ENCODE measurements around the gene INTS7.
A peak's percentile ranks its signal among the peaks of the same experiment; 100 is the strongest.
"Not testable (repeated sequence)": the region's sequence is repeated elsewhere in the genome, so short reads cannot be mapped to it uniquely, and the experiment has no call there.

INTS7 gene

DNA sequence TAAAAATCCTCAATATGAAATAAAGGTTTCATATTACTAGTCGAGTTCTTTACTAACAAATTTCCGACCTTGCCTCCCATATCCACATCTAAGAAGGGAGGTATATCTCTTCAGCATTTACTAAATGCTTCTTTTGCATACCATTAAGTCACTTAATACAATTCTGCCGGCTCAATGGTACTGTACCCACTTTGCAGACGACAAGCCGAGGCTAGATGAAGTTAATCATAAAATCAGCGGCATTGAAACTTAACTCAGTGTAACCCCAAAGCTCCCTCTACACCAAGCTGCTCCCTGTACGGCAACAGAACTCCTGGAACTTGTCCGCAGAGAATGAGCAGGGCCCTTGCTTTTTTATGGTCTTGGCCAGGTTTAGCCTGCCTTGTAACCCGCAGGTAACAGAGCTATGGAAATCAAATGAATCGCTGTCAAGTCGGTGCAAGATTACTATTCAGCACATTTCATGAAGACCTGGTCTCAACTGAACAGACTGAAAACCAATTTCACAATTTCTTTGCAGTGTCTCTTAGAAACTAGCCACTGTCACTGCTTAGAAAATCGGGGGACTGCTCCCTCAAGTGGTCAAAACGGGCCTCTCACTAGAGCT, 738 bp downstream of the INTS7 start:
- no peak for DNase-seq

DNA sequence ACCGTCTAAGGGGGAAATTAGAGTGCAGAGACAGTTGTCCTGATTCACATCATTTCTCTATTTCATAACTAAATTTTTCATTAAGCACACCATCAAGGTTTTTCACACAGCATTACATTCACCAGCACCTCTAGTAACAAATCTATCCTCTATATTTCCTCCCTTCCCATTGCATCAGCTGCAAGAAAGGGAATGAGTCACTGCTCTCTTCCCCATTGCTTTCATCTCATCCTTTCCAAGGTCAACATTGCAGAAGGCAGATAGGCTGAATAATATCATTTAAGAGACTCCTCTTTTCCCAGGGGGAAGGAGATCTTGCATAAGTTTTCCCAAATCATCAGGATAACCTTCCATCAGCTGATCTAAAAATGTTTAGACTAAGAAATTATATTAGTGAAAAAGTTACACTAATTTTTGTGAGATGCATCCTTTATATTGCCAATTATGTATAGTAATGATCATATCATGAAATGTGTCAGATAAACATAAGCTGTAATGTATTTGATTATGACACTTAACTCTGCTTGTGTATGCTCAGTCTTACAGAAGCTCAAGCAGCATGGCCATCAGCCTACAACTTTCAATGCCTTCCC, 4.3 kb downstream of the INTS7 start:
- DNase-seq = no peak

DNA sequence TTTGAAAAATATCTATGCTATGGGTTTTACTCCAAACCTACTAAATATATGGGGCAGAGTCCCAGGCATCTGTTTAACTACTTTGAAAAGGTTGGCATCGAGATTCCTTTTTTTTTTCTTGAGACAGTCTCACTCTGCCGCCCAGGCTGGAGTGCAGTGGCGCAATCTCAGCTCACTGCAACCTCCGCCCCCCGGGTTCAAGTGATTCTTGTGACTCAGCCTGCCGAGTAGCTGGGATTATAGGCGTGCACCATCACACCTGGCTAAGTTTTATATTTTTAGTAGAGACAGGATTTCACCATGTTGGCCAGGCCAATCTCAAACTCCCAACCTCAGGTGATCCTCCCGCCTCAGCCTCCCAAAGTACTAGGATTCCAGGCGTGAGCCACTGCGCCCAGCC, 7.6 kb downstream of the INTS7 start:
- DNase-seq = not testable (repeated sequence)

DNA sequence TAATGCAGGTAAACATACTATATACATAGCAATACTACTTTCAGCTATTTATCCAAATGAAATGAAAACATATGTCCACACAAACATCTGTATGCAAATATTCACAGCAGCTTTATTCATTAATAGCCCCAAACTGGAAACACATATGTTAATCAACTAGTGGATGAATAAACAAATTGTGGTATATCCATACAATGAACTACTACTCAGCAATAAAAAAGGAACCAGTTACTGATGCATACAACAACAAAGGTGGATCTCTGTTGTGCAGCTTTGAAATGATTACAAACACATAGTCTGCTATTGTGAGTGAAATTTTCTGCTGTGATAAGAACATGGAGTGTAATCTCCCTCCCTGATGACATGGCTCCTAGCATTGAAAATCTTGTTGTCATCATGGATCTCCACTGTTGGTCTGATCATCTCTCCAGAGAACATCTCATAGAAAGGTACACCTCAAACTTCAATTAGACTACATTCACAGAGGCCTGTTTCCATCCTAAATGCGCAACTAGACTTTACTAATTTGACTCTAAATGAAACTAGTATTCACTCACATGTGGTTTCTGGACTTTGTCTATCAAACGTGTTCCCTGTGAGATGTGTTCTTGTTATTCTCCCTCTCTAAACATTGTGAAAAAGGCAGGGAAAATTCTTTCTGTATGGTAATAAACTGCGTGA, 10.7 kb downstream of the INTS7 start:
- no peak for DNase-seq

DNA sequence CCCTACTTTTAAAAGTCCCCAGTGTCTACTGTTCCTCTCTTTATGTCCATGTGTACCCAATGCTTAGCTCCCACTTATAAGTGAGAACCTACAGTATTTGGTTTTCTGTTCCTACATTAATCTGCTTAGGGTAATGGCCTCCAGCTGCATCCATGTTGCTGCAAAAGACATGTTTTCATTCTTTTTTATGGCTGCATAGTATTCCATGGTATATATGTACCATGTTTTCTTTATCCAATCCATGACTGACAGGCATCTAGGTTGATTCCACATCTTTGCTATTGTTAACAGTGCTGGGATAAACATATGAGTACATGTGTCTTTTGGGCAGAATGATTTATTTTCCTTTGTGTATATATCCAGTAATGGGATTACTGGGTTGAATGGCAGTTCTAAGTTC, 12.4 kb downstream of the INTS7 start:
- DNase-seq = not testable (repeated sequence)

DNA sequence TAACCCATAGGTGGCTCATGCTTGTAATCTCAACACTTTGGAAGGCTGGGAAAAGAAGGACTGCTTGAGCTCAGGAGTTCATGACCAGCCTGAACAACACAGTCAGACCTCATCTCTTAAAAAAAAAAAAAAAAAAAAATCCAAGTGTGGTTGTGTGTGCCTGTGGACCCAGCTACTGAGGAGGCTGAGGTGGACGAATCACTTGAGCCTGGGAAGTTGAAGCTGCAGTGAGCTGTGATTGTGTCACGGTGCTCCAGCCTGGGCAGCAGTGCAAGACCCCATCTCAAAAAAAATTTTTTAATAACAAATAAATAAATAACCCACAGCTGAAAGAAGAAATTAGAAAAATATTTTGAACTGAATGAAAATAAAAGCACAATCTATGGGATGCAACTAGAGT, 13.8 kb downstream of the INTS7 start:
- no peak for DNase-seq

DNA sequence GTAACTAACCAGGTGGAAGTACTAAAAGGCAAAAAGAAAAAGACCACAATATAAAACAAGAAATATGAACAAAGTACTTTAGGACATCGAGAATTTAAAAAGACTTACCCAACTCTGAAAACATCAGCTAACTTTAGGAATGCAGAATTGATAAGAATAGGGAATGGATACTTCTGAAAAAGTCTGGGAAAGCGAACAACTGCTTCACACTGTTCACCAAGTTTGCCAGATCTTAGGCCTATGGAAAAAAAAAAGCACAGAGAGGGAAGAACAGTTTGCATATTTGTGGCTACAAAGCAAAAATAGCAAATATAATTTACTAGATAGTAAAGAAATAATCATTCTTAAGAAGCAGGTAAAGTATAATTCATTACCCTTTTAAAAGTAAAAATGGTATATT, 14.4 kb downstream of the INTS7 start:
- no peak for DNase-seq

DNA sequence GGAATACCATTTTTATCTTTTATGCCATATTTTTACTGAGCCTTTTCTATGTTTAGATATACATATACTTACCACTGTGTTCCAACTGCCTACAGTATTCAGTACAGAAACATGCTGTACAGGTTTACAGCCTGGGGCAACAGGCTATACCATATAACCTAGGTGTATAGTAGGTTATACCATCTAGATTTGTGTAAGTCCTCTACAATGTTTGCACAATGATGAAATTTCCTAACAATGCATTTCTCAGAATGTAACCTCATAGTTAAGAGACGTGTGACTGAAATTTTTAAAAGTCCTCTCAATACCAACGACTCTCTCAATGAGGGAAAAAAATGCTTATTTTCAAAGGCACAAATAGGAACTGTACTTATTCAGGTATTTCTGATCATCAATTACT, 21.7 kb downstream of the INTS7 start:
- no peak for DNase-seq

DNA sequence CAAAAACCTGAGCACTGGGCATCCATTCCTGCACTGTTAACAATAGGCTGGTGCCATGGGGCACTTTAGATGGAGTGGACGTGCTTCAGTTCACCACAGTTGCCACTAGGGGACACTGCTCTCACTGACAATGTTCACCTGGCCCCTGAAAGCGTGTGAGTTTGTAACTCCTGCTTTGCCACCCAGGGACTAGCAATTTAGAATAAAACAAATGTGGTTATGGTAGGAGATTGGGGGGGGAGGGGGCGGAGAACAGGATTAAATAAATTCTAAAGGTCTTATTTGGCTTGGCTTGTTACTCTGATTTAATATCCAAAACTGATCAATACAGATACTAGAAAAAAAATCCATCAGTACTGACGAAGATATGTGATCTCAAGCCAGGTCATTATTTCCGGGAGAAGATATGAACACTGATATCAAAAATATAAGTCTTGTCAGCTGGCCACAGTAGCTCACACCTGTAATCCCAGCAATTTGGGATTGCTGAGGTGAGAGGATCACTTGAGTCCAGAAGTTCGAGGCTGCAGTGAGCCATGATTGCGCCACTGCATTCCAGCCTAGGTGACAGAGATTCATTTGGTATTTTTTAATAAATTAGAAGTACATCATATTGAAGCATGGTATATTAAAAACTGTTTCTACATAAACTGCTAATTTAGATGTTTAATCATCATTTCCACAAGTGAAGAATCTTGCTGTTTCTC, 23.2 kb downstream of the INTS7 start:
- peak; percentile 7 to 37 for DNase-seq

DNA sequence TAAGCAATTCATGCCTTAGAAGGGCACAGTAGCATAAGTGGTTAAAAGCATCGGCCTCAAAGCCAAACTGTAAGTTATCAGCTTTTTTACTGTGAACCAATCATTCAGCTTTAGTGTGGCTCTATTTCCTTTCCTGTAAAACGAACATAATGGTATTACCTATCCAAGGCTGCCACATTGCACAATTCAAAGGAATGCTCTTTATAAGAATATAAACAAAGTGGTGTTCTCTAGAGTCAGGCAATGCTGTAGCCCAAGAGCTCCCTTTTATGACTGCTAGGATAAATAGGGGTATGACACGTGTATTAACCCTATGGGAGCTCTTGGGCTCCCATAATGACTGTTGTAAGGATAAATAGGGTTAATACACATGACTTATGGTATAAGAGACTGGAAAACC, 25.4 kb downstream of the INTS7 start:
- no peak for DNase-seq

DNA sequence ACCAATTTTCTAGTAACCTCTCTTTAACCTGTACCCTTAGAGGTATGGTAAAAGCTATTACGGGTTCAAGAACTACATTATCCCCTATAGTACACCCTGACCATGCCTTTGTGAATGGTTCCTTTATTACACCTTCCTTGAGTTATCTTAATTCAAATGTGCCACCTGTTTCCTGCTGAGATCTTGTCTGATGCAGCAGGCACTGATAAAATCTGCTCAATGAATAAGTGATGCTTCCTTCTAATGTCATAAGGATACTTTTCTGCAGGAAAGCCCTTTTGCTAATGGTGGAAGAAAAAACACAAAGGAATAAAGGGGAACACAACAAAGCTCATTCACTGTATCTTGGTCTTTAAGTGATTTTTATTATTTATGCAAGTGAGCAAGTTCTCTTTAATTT, 25.8 kb downstream of the INTS7 start:
- DNase-seq = no peak

DNA sequence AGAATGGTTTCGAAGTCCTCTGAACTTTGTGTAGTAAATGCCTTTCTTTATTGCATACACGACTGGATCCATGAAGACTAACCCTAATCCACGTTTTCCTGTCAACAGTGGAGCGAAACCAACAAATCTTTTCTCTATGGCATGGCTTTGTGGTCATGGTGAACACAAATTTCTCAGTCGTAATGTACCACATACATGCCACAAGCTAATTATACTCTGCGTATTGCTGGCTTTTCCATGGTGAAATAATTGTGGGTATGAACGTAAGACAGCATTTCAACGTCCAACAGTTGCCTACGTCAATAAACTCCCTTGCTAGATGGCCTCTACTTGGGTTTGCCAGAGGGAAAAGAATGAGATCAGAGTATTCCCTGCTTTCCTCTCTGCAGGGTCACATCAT, 27.5 kb downstream of the INTS7 start:
- no peak for DNase-seq

DNA sequence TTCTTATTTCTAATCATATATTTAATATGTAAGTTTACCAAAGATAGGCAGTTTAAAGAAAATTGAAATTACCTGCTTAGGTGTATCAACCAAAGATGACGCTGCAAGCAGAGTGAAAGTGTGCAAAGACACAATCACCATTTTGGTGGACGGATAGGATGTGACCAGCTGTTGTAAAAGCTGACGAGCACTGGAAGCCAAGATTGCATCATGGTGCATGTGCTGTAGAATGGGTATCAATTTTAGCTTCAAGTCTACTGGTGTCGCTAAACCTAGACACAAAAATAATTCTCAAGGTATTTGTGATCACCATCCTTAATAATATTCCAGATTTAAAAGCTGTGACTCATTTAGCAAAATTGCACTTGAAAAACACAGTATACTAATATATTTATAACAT, 28.2 kb downstream of the INTS7 start:
- no peak for DNase-seq

DNA sequence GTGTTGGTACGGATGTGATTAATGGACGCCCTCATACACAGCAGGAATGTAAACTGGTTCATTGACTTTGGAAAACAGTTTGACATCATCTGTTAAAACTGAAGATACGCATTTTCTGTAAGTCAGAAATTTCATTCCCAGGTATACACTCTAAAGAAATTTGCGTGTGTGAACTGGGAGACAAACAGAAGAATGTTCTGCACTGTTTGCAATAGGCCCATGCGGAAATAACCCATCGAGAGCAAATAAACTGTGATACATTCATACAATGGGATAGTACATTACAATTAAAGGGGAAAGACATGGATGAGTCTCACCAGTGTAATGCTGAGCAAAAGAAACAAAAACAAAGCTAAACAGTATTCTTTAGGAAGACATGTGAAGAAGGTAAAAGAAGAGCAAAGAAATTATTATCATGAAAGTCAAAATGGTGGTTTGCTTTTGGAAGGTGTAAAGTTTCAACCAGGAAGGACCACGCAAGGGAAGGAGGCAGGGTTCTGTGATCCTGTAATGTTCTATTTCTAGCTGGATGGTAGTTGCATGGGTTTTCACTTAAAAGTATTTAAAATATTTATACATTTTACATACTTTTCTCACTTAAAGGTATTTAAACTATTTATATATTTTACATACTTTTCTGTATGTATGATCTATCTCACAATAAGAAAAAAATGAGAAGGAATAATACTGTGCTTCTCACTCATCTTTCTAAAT, 30.3 kb downstream of the INTS7 start:
- DNase-seq = no peak

DNA sequence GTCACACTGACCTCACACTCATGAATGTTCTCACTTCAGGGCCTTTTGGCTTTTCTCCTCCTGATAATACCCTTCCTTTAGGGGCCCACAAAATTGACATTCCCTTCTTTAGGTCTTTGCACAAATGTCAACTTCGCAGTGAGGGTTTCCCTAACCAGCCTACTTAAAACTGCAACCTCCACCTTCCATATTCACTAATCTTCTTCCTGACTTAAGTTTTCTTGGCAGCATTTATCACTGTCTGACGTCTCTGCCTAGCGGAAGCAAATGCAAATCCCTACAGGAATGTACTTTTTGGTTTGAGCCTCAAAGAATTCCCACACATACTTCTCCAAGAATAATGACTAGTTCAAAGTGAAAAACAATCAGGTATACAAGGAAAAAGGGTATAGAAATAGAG, 32.8 kb downstream of the INTS7 start:
- no peak for DNase-seq

DNA sequence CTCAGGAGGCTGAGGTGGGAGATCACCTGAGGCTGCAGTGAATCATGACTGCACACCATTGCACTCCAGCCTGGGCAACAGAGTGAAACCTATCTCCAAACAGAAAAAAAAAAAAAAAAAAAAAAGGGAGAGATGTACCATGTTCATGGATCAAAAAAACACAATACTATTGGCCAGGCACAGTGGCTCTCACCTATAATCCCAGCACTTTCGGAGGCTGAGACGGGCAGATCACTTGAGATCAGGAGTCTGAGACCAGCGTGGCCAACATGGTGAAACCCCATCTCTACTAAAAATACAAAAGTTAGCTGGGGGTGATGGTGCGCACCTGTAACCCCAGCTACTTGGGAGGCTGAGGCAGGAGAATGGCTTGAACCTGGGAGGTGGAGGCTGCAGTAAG, 37.9 kb downstream of the INTS7 start:
- not testable (repeated sequence) for DNase-seq

DNA sequence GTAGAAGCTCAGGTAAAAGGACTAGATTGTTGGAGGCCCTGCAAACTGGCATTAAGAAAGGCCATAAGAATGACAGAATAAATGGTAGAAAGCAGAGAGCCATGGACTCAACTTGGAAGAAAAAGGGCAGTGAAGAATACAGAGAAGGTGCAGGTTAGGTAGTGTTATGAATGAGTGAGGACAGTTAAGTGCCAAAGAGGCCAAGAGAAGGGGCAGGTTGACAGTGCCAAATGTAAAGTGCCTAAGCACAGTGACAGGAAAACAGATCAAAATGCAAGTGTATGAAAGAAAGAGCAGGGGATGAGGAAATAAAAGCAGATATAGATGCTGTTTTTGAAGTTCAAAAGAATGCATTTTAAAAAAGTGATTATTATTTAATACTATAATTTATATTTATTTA, 43.7 kb downstream of the INTS7 start:
- no peak for DNase-seq

DNA sequence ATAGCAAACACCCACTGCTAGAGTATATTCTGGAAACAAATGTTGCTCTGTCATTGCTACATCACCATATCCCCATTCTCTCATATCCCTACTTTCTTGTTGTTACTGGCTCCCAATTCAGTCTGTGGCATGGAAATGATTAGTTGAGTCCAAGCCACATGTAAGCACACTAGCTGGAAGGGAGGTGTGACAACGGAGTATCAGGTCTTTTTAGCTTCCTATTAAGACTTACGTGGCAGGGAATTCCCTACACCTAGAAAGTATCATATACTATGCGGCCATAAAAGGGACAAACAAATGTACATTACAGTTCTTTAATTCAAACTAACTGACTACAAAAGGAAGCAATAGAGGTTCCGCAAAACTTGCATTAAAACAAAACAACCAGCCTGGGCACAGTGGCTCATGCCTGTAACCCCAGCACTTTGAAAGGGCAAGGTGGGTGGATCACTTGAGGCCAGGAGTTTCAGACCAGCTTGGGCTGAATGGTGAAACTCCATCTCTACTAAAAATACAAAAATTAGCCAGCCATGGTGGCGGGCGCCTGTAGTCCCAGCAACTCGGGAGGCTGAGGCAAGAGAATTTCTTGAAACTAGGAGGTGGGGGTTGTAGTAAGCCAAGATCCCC, 48.6 kb downstream of the INTS7 start:
- DNase-seq = no peak

DNA sequence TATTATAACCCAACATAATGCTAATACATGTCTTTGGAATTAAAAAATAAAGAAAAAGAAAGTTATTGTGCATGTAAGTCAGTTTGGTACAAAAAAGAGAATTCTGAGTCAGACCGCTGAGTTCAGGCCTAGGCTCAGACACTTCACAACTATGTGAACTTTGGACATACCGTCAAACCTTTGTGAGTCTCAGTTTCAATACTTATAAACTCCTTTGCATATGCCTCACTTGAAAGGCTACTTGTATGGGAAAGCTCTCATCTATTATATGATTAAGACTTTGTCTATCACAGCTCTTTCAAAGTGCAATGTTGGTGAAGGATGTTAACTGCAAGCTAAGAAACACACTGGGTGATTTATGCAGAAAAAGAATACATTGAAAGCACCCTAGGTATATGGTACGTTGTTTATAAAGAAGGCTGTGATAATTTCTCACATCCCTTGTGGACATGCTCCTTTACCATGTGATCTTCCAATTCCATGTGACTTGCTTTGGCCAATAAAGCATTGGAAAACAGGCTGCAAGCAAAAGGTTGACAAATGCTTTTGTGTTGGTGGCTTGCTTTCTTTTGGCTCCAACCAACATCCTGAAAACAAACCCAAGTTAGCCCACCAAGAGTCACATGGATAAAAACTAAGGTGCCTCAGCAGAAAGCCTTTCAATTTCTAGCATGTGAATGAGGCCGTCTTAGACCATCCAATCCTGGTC, 49.6 kb downstream of the INTS7 start:
- no peak for DNase-seq

DNA sequence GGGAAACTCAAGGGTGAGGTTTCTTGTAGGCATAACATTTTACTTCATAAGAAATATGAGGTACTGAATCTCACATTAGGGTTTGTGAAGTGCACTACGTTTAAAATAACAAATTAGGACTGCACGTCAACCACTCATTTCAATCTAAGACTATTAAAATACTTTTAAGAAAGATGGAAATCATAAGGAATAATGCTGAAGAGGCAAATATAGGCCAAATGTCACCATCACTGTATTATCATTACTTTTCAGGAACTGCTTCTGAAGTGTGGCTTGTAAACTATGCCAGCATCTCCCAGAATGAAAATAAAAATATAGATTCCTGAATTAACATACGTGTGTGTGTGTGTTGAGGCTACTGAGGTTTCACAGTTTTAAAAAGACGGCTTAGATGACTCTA, 56.8 kb downstream of the INTS7 start:
- no peak for DNase-seq

DNA sequence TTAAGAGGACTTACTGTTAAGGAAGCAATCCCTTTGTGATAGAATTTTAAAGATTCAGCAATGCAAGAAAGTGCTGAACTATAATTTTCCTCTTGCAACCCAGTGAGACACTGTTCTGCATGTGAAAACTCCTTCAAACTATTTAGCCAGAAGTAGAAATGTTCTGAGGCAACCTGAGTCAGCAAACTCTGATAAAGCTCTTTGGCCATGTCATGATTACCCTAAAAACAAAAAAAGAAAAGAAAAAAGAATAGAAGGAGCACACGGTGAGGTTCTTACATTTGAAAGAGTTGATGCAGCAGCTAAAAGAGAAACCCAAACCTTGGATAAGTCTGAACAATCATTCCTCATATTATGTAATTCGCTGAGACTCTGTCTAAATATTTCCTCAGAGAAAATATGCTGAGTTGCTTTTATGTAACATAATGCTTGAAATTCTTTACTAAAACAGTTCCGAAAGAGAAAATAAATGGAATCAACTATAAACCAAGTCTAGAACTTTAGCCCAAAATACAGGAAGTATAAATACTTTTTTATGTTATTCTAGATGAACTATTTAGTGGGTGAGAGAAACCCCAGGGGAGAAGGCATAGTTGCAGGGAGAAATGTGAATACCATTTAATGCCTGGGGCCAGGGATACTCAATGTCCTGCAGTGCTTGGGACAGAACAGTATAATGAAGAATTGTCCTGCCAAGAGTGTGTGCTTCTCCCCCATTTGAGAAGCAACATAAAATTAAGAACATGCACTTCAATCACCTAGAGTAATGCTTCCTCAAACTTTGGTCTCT, 60.0 kb downstream of the INTS7 start:
- no peak for DNase-seq

Data from SW 1271 (cell line).